GM10266 (cell line): Measurements from ENCODE around the gene NRG3.

ENCODE experiments used
- DNase-seq: peaks from one replicate; pipeline ENCODE4 v3.0.0; 2012; ENCODE audit errors: extremely low spot score
- CTCF ChIP-seq: IDR thresholded peaks from 2 replicates; pipeline ENCODE4 v1.5.1; 2012; ENCODE audit warnings: mild to moderate bottlenecking, low read depth; ENCODE audit not compliant: control insufficient read depth, insufficient read depth; ENCODE audit errors: missing control alignments

NRG3 gene

GRCh38 chr10:82497439-82497838 lies 622.4 kb downstream of the NRG3 start:
- DNase-seq, result no peak
- TF ChIP-seq CTCF, result no peak

GRCh38 chr10:82498976-82499375 lies 624.0 kb downstream of the NRG3 start:
- no peak for TF ChIP-seq CTCF
- no peak for DNase-seq

- TF ChIP-seq CTCF, result no peak
- no peak for DNase-seq
Observed at GRCh38 chr10:82505009-82505408, 630.0 kb downstream of the NRG3 start.

- DNase-seq, result no peak
- TF ChIP-seq CTCF, result no peak
Observed at GRCh38 chr10:82506680-82507376, 631.8 kb downstream of the NRG3 start.

- TF ChIP-seq CTCF, result no peak
Observed at GRCh38 chr10:82515256-82515655, 640.3 kb downstream of the NRG3 start.

GRCh38 chr10:82529062-82529461 lies 654.1 kb downstream of the NRG3 start:
- DNase-seq, result no peak
- no peak for TF ChIP-seq CTCF

More at GRCh38 chr10:82515256-82515655, 640.3 kb downstream of the NRG3 start:
- DNase-seq, result no peak

GRCh38 chr10:82535457-82535856 lies 660.5 kb downstream of the NRG3 start:
- DNase-seq, result no peak
- no peak for TF ChIP-seq CTCF
